IMR-90 (cell line): Measurements from ENCODE around the gene SNAP23. TPM values are rescaled to one million over a fixed set of nuclear protein-coding genes. Genes with fewer than 3 reads are reported as not detected.

Source experiments
- ATAC-seq: fragments of 200-7000 bp; cut with Tn5 transposase; 2 replicates; pipeline ENCODE4 v1.9.1; 2020; ENCODE audit warnings: low read depth, mild to moderate bottlenecking, moderate library complexity
- BruUV-seq: library from RNA; stranded (reverse); fragments of 400-500 nt; replicated peaks from 2 replicates; lab custom pipeline; 2021; lab: Mats Ljungman, UMichigan
- CTCF ChIA-PET: fragments of 300-600 bp; formaldehyde crosslinking; extraction: SDS; loops from one replicate; lab custom pipeline; 2021; ENCODE audit warnings: antibody characterized with exemption; lab: Yijun Ruan, JAX
- POLR2A ChIA-PET: fragments of 300-600 bp; sonication (Branson Sonifier 250); formaldehyde crosslinking; loops from one replicate; lab custom pipeline; 2022; ENCODE audit warnings: antibody characterized with exemption; ENCODE audit not compliant: unreplicated experiment; lab: Charles Lee
- DNase-seq: peaks from one replicate; pipeline ENCODE4 v3.0.0; 2013
- H2AFZ ChIP-seq: replicated peaks from 2 replicates; pipeline ENCODE3; 2013; ENCODE audit warnings: low read length, mild to moderate bottlenecking; ENCODE audit not compliant: poor library complexity
- H2AK5ac ChIP-seq: 2 replicates; pipeline ENCODE4 v1.6.1; 2013; ENCODE audit warnings: low read depth, low read length, inconsistent platforms
- H2AK9ac ChIP-seq: replicated peaks from 2 replicates; pipeline ENCODE3; 2013; ENCODE audit warnings: mild to moderate bottlenecking, low read depth, low read length, moderate library complexity; ENCODE audit not compliant: poor library complexity
- H2BK120ac ChIP-seq: 2 replicates; pipeline ENCODE4 v1.6.1; 2013; ENCODE audit warnings: low read depth, low read length, inconsistent platforms
- H2BK15ac ChIP-seq: 3 replicates; pipeline ENCODE4 v1.6.1; 2013; ENCODE audit warnings: low read depth, low read length, inconsistent platforms
- H2BK20ac ChIP-seq: 2 replicates; pipeline ENCODE4 v1.6.1; 2013; ENCODE audit warnings: low read depth, mild to moderate bottlenecking, inconsistent platforms, low read length, moderate library complexity
- H2BK5ac ChIP-seq: 2 replicates; pipeline ENCODE4 v1.6.1; 2013; ENCODE audit warnings: mild to moderate bottlenecking, low read depth, low read length, inconsistent platforms; ENCODE audit not compliant: poor library complexity, severe bottlenecking
- H3K14ac ChIP-seq: replicated peaks from 2 replicates; pipeline ENCODE4 v1.6.1; 2013; ENCODE audit warnings: low read depth, low read length, inconsistent platforms
- H3K18ac ChIP-seq: 2 replicates; pipeline ENCODE4 v1.6.1; 2013; ENCODE audit warnings: low read depth, low read length, control low read depth
- H3K23ac ChIP-seq: 2 replicates; pipeline ENCODE4 v1.6.1; 2013; ENCODE audit warnings: low read depth, low read length, inconsistent platforms
- H3K27ac ChIP-seq: 2 replicates; pipeline ENCODE4 v1.5.1; 2013; ENCODE audit warnings: mild to moderate bottlenecking, control low read depth, low read length; ENCODE audit not compliant: insufficient read depth
- H3K27me3 ChIP-seq: 2 replicates; pipeline ENCODE4 v1.6.1; 2013; ENCODE audit warnings: low read length; ENCODE audit not compliant: control insufficient read depth, insufficient read depth
- H3K36me3 ChIP-seq: 2 replicates; pipeline ENCODE4 v1.6.1; 2013; ENCODE audit warnings: low read length, mixed read lengths; ENCODE audit not compliant: control insufficient read depth, insufficient read depth
- H3K4ac ChIP-seq: 2 replicates; pipeline ENCODE4 v1.6.1; 2013; ENCODE audit warnings: low read depth, low read length, inconsistent platforms
- H3K4me1 ChIP-seq: 2 replicates; pipeline ENCODE4 v1.6.1; 2013; ENCODE audit warnings: low read length, mixed read lengths; ENCODE audit not compliant: control insufficient read depth, insufficient read depth
- H3K4me2 ChIP-seq: 2 replicates; pipeline ENCODE4 v1.6.1; 2013; ENCODE audit warnings: low read depth, mild to moderate bottlenecking, control low read depth, low read length, moderate library complexity
- H3K4me3 ChIP-seq: 2 replicates; pipeline ENCODE4 v1.5.1; 2013; ENCODE audit warnings: low read depth, mild to moderate bottlenecking, control low read depth, low read length, moderate library complexity; ENCODE audit not compliant: insufficient read depth
- H3K56ac ChIP-seq: 2 replicates; pipeline ENCODE4 v1.6.1; 2013; ENCODE audit warnings: low read length, inconsistent platforms; ENCODE audit not compliant: insufficient read depth; ENCODE audit errors: extremely low read depth
- H3K79me1 ChIP-seq, 2 experiments: 2 replicates each; pipeline ENCODE4 v1.6.1; 2013; ENCODE audit warnings: low read length in 2 of 2, inconsistent platforms in 1 of 2, low read depth in 1 of 2
- H3K9ac ChIP-seq: 2 replicates; pipeline ENCODE4 v1.6.1; 2013; ENCODE audit warnings: low read depth, low read length, control low read depth
- H3K9me1 ChIP-seq: 2 replicates; pipeline ENCODE4 v1.6.1; 2013; ENCODE audit warnings: low read length, inconsistent platforms; ENCODE audit not compliant: insufficient read depth
- H3K9me3 ChIP-seq: 2 replicates; pipeline ENCODE4 v1.6.1; 2013; ENCODE audit warnings: low read length; ENCODE audit not compliant: control insufficient read depth, insufficient read depth
- H4K20me1 ChIP-seq: 2 replicates; pipeline ENCODE4 v1.6.1; 2013; ENCODE audit warnings: low read length, inconsistent platforms; ENCODE audit not compliant: insufficient read depth
- H4K5ac ChIP-seq: 2 replicates; pipeline ENCODE4 v1.6.1; 2013; ENCODE audit warnings: mild to moderate bottlenecking, low read depth, low read length, control low read depth
- H4K8ac ChIP-seq, 2 experiments: 2 replicates each; pipeline ENCODE4 v1.6.1; 2013; ENCODE audit warnings: low read depth in 2 of 2, low read length in 2 of 2, control low read depth in 1 of 2, inconsistent platforms in 1 of 2
- H4K91ac ChIP-seq: 2 replicates; pipeline ENCODE4 v1.6.1; 2013; ENCODE audit warnings: low read depth, low read length, inconsistent platforms; ENCODE audit not compliant: insufficient read depth
- CEBPB ChIP-seq: IDR thresholded peaks from 2 replicates; pipeline ENCODE4 v1.6.1; 2012; ENCODE audit warnings: low read depth, low read length, improper control_type of control experiment
- CHD1 ChIP-seq: IDR thresholded peaks from 2 replicates; pipeline ENCODE4 v1.6.1; 2012; ENCODE audit warnings: low read depth, low read length, improper control_type of control experiment
- FOS ChIP-seq: fragments of 150-350 bp; IDR thresholded peaks from 2 replicates; pipeline ENCODE4 v1.6.1; 2016; ENCODE audit warnings: low read depth, low read length
- MAFK ChIP-seq: IDR thresholded peaks from 2 replicates; pipeline ENCODE4 v1.6.1; 2012; ENCODE audit warnings: low read depth, low read length, improper control_type of control experiment
- MXI1 ChIP-seq: IDR thresholded peaks from 2 replicates; pipeline ENCODE4 v1.6.1; 2012; ENCODE audit warnings: low read depth, mild to moderate bottlenecking, low read length, moderate library complexity, borderline replicate concordance
- POLR2A ChIP-seq: IDR thresholded peaks from 2 replicates; pipeline ENCODE4 v1.6.1; 2012; ENCODE audit warnings: mild to moderate bottlenecking, low read depth, low read length
- RAD21 ChIP-seq: IDR thresholded peaks from 2 replicates; pipeline ENCODE4 v1.6.1; 2012; ENCODE audit warnings: low read length, improper control_type of control experiment
- RCOR1 ChIP-seq: IDR thresholded peaks from 2 replicates; pipeline ENCODE4 v1.6.1; 2012; ENCODE audit warnings: mild to moderate bottlenecking, low read length, improper control_type of control experiment; ENCODE audit not compliant: insufficient replicate concordance
- RFX5 ChIP-seq: IDR thresholded peaks from 2 replicates; pipeline ENCODE4 v1.8.0; 2012; ENCODE audit warnings: low read depth, mild to moderate bottlenecking, low read length, moderate library complexity
- SMC3 ChIP-seq: fragments of 150-350 bp; IDR thresholded peaks from 2 replicates; pipeline ENCODE4 v1.6.1; 2016; ENCODE audit warnings: low read depth, mild to moderate bottlenecking, antibody characterized with exemption, low read length, moderate library complexity
- WGBS, 2 experiments: methylation state at CpG; one replicate each; pipeline versions ENCODE4 v1.1.5 to v1.1.7; 2013; ENCODE audit warnings: missing lambda C conversion rate in 2 of 2; ENCODE audit not compliant: insufficient read length in 1 of 2; ENCODE audit errors: extremely low coverage in 2 of 2; 5-methylcytosine and 5-hydroxymethylcytosine counted together
- dilution Hi-C: fragments of 300-500 bp; cut with HindIII; formaldehyde crosslinking; loops from one replicate; pipeline ENCODE4 v1.14.3; 2018; ENCODE audit warnings: low sequenced_read_pairs; ENCODE audit not compliant: unreplicated experiment
- in situ Hi-C: fragments of 300-500 bp; cut with MboI; formaldehyde crosslinking; loops from 3 replicates; pipeline ENCODE4 v1.14.3; 2019; ENCODE audit warnings: low sequenced_read_pairs, inconsistent platforms, mixed read lengths
- intact Hi-C: fragments of 100-400 bp; cut with micrococcal nuclease; formaldehyde crosslinking; loops from 2 replicates; pipeline ENCODE4 v1.10.0; 2022
- polyA plus RNA-seq, 3 experiments: library from polyadenylated mRNA; depleted of rRNA; stranded (reverse); fragments of >200 nt; gene quantifications; 2 replicates each; pipeline ENCODE4 v1.2.3, GENCODE V29; 2012; ENCODE audit warnings: low replicate concordance in 1 of 3
- total RNA-seq: library from RNA; depleted of rRNA; stranded (reverse); fragments of >200 nt; gene quantifications from 2 replicates; pipeline ENCODE4 v1.2.3, GENCODE V29; 2012
- TF ChIP-seq, protein P1 (sequence below): conservative IDR thresholded peaks from 2 replicates; pipeline ENCODE4 v1.5.1; 2012; ENCODE audit warnings: mild to moderate bottlenecking, low read depth, low read length, improper control_type of control experiment
- TF ChIP-seq, protein P2 (sequence below): fragments of 150-350 bp; IDR thresholded peaks from 2 replicates; pipeline ENCODE4 v1.6.1; 2016; ENCODE audit warnings: low read depth, mild to moderate bottlenecking, low read length, moderate library complexity, borderline replicate concordance

The SNAP23 gene
- total and polyA plus RNA-seq, 2 of the 4 experiments (the other 2 are of a cell fraction): 36.0 to 45.5 TPM

DNA sequence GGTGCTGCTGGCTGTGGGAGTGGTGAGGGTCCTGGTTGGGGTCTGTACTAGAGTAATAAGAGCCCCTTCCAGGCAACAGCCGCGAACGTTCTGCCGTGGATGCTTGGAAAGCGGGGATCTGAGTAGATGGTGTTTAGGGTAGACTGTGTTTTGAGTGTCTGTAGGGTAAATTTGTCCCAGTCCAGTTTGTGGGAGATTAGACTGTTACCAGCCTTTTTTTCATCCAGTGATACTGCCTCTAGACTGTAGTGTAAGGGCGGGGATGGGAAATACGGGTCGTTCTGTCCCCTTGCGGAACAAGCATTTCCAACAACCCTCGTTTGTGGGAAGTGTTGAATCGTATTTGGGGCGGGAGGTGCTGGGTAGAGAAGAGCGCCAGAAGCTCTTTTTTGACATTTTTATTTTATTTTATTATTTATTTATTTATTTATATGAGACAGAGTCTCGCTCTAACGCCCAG, 53.6 kb downstream of the SNAP23 start:
- peak; percentile 12 for DNase-seq
- peak overlapping the region; percentile 65 for H2BK5ac ChIP-seq
- no TSS peak for BruUV-seq
- H3K56ac ChIP-seq: peak overlapping the region; percentile 87
- peak overlapping the region; percentile 37 for H3K4ac ChIP-seq
- peak; percentile 33 for ATAC-seq
- peak overlapping the region; percentile 18; the same call in 1 of the 2 replicates for H3K18ac ChIP-seq
- H4K20me1 ChIP-seq: 0 out of 2 replicates have a peak, but pooled peaks cover 4% of the 10 kb centered on the region
- intact Hi-C loops: no loop called here
- peak overlapping the region; percentile 84 for H3K27ac ChIP-seq
- peaks cover 6% of the 10 kb centered on the region for H3K4me1 ChIP-seq
- H3K9me1 ChIP-seq: 0 out of 2 replicates have a peak, but pooled peaks cover 3% of the 10 kb centered on the region
- ChIA-PET CTCF (interaction anchor here (0.6 to 1.1 kb wide), 2 partner anchors 24 to 42 kb away, joined by 3 to 4 read pairs; no protein-coding TSS in a partner anchor), POLR2A (no interaction called here)
- peak overlapping the region; percentile 41 for H2AK5ac ChIP-seq
- peak overlapping the region; percentile 85 for H3K4me3 ChIP-seq
- H4K91ac ChIP-seq: peak overlapping the region; percentile 82; the same call in 1 of the 2 replicates
- no peaks in the 10 kb centered on the region for H3K9me3 ChIP-seq
- peak overlapping the region; percentile 12; the same call in 1 of the 3 replicates for H2BK15ac ChIP-seq
- dilution Hi-C loops: no loop called here
- H4K5ac ChIP-seq: peak overlapping the region; percentile 67
- H2AK9ac ChIP-seq: peak overlapping the region; percentile 97
- H3K79me1 ChIP-seq: peaks cover 21 to 62% of the 10 kb centered on the region in 2 experiments
- no peaks in the 10 kb centered on the region for H3K27me3 ChIP-seq
- H3K23ac ChIP-seq: peak overlapping the region; percentile 20
- no CpG with 5 or more reads among the region's 15 CpGs for WGBS, 2 experiments
- TF ChIP-seq POLR2A (no peak), FOS (no peak), CHD1 (no peak), SMC3 (no peak), RCOR1 (no peak), MAFK (no peak), RAD21 (no peak), MXI1 (no peak), RFX5 (no peak), CEBPB (no peak)
- TF ChIP-seq, protein P1, sequence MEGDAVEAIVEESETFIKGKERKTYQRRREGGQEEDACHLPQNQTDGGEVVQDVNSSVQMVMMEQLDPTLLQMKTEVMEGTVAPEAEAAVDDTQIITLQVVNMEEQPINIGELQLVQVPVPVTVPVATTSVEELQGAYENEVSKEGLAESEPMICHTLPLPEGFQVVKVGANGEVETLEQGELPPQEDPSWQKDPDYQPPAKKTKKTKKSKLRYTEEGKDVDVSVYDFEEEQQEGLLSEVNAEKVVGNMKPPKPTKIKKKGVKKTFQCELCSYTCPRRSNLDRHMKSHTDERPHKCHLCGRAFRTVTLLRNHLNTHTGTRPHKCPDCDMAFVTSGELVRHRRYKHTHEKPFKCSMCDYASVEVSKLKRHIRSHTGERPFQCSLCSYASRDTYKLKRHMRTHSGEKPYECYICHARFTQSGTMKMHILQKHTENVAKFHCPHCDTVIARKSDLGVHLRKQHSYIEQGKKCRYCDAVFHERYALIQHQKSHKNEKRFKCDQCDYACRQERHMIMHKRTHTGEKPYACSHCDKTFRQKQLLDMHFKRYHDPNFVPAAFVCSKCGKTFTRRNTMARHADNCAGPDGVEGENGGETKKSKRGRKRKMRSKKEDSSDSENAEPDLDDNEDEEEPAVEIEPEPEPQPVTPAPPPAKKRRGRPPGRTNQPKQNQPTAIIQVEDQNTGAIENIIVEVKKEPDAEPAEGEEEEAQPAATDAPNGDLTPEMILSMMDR: no peak
- TF ChIP-seq, protein P2, sequence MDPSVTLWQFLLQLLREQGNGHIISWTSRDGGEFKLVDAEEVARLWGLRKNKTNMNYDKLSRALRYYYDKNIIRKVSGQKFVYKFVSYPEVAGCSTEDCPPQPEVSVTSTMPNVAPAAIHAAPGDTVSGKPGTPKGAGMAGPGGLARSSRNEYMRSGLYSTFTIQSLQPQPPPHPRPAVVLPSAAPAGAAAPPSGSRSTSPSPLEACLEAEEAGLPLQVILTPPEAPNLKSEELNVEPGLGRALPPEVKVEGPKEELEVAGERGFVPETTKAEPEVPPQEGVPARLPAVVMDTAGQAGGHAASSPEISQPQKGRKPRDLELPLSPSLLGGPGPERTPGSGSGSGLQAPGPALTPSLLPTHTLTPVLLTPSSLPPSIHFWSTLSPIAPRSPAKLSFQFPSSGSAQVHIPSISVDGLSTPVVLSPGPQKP: no peak
- in situ Hi-C loops: no loop called here
- H4K8ac ChIP-seq: peak overlapping the region; percentile 86 to 93
- peaks cover 8% of the 10 kb centered on the region for H3K36me3 ChIP-seq
- H3K14ac ChIP-seq: peak overlapping the region; percentile 77; the same call in 1 of the 2 replicates
- H2BK20ac ChIP-seq: no peak overlapping the region
- H3K9ac ChIP-seq: peak overlapping the region; percentile 89
- peak overlapping the region; percentile 96 for H2AFZ ChIP-seq
- peak overlapping the region; percentile 5; the same call in 1 of the 2 replicates for H2BK120ac ChIP-seq
- H3K4me2 ChIP-seq: peak overlapping the region; percentile 99
